HepG2 (cell line): ENCODE measurements around the gene RPLP2. TPM values are rescaled to one million over a fixed set of nuclear protein-coding genes. Genes with fewer than 3 reads are reported as not detected.

Experiments used
- DR1 ChIP-seq: sonication (generic); formaldehyde crosslinking; IDR thresholded peaks from 2 replicates; pipeline ENCODE4 v1.8.0; 2021; ENCODE audit warnings: mild to moderate bottlenecking, missing genetic modification reagents, inconsistent platforms
- ELF4 ChIP-seq: sonication (generic); formaldehyde crosslinking; IDR thresholded peaks from 2 replicates; pipeline ENCODE4 v1.5.0; 2020; ENCODE audit warnings: missing genetic modification reagents, mild to moderate bottlenecking, moderate library complexity, borderline replicate concordance
- ZFP36L1 ChIP-seq: sonication (generic); formaldehyde crosslinking; IDR thresholded peaks from 2 replicates; pipeline ENCODE4 v1.8.0; 2022; ENCODE audit warnings: mild to moderate bottlenecking, missing genetic modification reagents, moderate library complexity
- ZNF609 ChIP-seq: sonication (generic); formaldehyde crosslinking; IDR thresholded peaks from 2 replicates; pipeline ENCODE4 v1.4.0; 2020; ENCODE audit warnings: mild to moderate bottlenecking, missing genetic modification reagents, borderline replicate concordance
- polyA plus RNA-seq, 8 experiments: library from polyadenylated mRNA; depleted of rRNA in 3 of 8; stranded (reverse) in 7 of 8; unstranded in 1 of 8; fragments of >200 nt; fragmentation: Illumina TruSeq in 4 of 8; extraction: Trizol in 4 of 8; gene quantifications; 2 replicates each; pipeline versions ENCODE4 v1.2.1 to v1.2.3, GENCODE V29; 2011 to 2016; ENCODE audit warnings: low read depth in 4 of 8, missing spikeins in 1 of 8, mixed read lengths in 1 of 8; ENCODE audit not compliant: insufficient read depth in 1 of 8
- total RNA-seq, 5 experiments: library from RNA; depleted of rRNA; stranded (reverse); fragments of >200 nt; fragmentation: Illumina TruSeq; extraction: Trizol; gene quantifications; 2 replicates each; pipeline ENCODE4 v1.2.3, GENCODE V29; 2016; ENCODE audit warnings: low read depth in 1 of 5
- TF ChIP-seq, protein P1 (sequence below): sonication (generic); formaldehyde crosslinking; IDR thresholded peaks from 2 replicates; pipeline ENCODE4 v1.4.0; 2020; ENCODE audit warnings: missing genetic modification reagents, mild to moderate bottlenecking, borderline replicate concordance
- TF ChIP-seq, protein P2 (sequence below): sonication (generic); formaldehyde crosslinking; IDR thresholded peaks from 2 replicates; pipeline ENCODE4 v1.8.0; 2022; ENCODE audit warnings: low read depth, missing genetic modification reagents

RPLP2 gene
- total and polyA plus RNA-seq, 2 of the 13 experiments (the other 11 are each of a cell fraction or from before 2014, with no cell fraction given): 978 to 2,106 TPM

GRCh38 chr11:843086-843734, 33.4 kb downstream of the RPLP2 start (continued):
- TF ChIP-seq ELF4 (CRISPR knock-in tag): 0 out of 2 replicates have a peak, but pooled peaks have one; percentile 34
- TF ChIP-seq, protein P1, sequence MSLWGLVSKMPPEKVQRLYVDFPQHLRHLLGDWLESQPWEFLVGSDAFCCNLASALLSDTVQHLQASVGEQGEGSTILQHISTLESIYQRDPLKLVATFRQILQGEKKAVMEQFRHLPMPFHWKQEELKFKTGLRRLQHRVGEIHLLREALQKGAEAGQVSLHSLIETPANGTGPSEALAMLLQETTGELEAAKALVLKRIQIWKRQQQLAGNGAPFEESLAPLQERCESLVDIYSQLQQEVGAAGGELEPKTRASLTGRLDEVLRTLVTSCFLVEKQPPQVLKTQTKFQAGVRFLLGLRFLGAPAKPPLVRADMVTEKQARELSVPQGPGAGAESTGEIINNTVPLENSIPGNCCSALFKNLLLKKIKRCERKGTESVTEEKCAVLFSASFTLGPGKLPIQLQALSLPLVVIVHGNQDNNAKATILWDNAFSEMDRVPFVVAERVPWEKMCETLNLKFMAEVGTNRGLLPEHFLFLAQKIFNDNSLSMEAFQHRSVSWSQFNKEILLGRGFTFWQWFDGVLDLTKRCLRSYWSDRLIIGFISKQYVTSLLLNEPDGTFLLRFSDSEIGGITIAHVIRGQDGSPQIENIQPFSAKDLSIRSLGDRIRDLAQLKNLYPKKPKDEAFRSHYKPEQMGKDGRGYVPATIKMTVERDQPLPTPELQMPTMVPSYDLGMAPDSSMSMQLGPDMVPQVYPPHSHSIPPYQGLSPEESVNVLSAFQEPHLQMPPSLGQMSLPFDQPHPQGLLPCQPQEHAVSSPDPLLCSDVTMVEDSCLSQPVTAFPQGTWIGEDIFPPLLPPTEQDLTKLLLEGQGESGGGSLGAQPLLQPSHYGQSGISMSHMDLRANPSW: no peak
- TF ChIP-seq ZNF609: 0 out of 2 replicates have a peak, but pooled peaks have one; percentile 2
- TF ChIP-seq, protein P2, sequence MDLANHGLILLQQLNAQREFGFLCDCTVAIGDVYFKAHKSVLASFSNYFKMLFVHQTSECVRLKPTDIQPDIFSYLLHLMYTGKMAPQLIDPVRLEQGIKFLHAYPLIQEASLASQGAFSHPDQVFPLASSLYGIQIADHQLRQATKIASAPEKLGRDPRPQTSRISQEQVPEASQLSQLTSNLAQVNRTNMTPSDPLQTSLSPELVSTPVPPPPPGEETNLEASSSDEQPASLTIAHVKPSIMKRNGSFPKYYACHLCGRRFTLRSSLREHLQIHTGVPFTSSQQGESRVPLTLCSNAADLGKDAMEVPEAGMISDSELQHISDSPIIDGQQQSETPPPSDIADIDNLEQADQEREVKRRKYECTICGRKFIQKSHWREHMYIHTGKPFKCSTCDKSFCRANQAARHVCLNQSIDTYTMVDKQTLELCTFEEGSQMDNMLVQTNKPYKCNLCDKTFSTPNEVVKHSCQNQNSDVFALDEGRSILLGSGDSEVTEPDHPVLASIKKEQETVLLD: 0 out of 2 replicates have a peak, but pooled peaks have one; percentile 7
- no peak for TF ChIP-seq ZFP36L1 (CRISPR knock-in tag)
- TF ChIP-seq DR1 (CRISPR knock-in tag): 0 out of 2 replicates have a peak, but pooled peaks have one; percentile 25
